ENCODE data around the gene COL18A1.

The COL18A1 gene

GRCh38 chr21:45403133-45403824 lies 1.7 kb upstream of the COL18A1 start:
- DNase-seq, result no peak

DNA sequence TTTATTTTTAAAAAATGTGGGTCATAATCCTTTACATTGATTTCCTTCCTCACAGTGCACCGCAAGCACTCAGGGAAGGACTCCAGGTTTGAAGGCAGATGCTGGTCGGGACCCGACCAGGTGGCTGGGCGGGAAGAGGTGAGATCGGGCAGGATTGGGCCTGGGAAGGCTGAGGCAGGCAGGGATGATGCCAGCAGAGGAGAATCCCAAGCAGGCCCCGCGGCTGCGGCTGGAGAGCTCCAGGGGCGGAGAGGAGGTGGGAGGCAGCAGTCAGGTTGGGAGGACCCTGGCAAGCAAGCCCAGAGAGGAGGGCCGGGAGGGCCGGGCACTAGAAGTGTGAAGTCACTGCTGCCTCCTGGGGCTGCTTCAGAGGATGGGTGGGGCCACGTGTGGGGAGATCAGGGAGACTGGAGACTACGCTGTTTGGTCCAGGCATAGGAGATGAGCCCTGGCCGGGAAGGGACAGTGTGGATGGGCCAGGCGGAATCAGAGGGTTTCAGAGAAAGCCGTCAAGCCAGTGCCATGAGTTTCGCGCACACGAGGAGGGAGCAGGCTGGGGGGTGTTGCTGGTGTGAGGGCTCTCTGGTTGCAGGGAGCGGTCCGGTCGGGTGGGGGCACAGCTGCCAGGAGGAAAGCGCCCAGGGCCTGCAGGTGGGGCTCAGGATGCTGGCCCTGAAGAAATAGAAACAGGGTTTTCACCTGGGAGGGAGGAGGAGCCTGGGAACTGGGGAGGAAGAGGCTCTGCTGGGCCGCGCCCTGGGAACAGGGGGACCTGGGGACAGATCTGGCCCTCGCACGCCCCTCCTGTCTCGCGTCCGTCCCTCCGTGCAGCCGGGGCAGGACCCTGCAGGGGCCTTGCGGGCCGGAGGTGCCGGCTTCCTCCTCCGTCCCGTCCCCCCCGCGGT lies 888 bp upstream of the COL18A1 start:
- no peak for DNase-seq

DNA sequence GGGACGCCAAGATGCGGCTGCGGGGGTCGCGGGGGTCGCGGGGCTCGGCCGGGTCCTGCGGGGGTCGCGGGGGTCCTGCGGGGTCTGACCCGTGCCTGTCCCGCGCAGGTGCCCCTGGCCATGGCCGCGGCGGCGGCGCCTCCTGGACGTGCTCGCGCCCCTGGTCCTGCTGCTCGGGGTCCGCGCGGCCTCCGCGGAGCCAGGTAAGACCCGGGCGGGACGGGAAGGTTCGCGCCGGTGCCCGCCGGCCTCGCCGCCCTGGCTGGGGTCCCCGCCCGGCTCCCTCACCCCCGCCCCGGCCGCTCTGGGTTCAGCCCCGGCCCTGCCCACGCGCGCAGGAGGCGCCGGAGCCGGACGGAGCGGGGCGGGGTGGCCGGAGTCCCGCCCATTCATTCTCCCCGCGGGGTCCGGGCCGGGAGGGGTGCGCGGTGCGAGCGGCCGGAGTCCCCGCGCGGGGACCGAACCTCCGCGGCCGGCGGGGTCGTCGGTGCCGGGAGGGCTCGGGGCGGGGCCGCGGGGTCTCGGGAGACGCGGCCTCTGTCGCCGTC lies 380 bp downstream of the COL18A1 start:
- no peak for DNase-seq

GRCh38 chr21:45405819-45406762 lies 1.1 kb downstream of the COL18A1 start:
- DNase-seq, result no peak

DNA sequence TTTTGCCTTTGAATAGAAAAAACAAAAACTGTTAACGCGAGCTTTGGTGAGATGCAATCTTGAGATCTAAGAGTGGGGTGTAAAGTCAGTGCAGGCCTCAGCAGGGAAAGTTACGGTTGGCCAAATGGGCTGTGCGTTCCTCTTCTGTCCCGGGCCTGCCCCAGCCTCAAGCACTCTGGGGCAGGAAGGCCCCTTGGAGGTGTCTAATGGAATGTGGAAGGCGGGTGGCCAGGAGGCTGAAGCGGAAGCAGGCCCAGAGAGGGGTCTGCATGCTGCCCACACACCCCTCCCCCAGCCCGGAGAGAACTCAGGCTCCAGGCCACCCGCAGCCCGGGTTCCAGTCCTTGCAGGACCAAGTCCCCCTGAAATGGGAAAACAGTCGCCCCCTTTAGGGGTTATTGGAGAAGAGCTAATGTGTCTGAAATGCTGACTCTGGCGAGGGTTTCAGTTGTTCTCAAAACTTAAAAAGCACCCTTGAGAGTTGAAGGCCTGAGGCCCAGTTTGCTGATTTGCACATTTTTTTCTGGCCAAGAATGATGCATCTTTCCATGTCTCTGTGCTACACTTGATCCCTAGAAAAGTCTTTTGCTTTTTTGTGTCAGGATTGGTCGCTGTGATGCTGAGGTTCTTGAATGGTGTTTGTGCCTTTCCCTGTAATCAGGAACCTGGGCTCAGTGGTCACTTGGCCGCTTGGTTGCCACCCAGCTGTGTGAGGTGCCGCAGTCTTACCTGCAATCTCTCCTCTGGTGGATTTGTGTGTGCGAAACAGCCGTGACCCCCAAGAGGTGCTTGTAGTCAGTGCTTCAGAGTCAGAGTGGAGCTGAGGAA lies 2.0 kb downstream of the COL18A1 start:
- DNase-seq, result no peak

GRCh38 chr21:45407629-45408247 lies 2.8 kb downstream of the COL18A1 start:
- DNase-seq, result no peak

DNA sequence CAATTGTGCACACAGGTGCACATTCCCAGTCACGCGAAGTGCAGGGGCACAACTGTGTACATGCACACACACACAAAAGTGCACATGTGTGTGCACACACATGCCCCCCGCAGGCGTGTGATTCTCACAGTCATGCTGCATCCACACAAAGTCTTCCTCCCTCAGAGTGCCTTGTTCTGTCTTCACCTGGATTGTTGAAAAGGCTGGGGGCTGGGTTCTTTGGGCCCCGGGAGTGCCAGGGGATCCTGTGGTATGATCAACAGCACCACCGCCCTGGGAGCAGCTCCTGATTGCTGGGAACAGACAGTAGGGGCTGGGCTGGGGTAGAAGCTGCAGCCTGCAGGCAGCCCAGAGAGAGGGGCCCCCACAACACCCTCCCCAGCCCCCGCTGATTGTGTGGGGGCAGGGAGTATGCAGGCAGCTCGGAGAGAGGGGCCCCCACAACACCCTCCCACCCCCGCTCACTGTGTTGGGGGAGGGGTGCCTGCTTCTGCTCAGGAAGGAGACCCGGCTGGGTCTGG lies 3.4 kb downstream of the COL18A1 start:
- DNase-seq, result no peak

- DNase-seq, result no peak
Observed at GRCh38 chr21:45408801-45409261, 3.9 kb downstream of the COL18A1 start.

DNA sequence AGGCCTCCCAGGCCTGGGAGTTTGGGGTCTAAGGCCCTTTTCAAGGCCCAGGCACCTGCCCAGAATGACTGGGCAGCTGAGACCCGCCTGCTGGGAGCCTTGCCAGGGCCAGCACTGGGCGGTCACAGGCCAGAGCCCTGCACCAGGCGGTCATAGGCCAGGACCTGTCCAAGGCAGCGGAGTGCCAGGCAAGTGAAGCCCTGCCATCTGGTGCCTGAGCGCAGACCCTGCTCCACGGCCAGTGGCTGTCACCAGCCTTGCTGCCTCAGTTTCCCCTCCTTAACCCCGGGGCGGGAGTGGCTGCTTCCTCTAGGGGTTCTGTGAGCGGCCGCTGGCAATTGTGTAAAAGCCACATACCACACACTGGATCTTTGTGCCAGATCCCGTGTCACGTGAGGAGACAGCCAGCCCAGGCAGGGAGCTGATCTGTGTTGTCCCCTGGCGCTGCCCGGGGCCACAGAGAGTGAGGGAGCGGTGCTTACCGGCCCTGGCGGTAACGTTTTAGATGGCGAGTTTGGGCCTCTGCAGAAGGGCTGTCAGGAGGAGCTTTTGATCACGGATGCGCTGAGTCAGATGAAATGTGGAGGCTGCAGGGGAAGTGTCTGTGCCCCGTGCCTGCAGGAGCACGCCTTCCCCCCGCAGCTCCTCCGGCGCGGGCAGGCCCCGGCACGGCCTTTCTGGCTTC lies 4.6 kb downstream of the COL18A1 start:
- no peak for DNase-seq

DNA sequence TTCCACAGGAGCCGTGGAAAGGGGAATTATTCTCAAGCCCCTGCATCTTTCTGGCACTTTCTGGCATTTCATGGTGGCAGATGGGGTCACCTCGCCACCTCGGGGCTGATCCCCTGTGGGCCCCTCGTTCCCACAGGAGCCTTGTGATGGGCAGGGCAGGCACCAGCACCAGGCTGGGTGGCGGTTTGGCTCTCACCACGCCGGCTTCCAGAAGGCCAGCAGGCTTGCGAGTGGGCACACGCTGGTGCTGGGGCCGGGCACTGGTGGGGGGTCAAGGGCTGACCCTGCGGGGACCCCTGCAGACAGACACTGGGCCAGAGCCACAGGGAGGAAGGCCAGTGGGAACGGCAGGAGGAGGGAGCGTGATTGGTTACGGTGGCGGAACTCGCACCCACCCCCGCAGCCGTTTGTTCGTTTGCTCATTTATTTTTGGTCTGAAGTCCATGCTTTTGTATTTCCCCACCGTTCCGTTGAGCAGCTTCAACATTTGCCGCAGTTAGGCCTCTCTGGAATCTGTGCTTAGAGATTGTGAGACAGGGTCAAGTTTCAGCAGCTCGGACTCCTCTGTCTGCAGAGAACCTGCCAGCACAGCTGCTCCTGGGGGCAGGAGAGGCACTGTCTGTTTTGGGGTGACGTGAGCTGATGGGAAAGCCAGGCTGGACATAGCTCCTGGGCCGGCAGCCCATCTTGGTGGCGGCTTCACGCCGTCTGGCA lies 5.3 kb downstream of the COL18A1 start:
- no peak for DNase-seq

DNA sequence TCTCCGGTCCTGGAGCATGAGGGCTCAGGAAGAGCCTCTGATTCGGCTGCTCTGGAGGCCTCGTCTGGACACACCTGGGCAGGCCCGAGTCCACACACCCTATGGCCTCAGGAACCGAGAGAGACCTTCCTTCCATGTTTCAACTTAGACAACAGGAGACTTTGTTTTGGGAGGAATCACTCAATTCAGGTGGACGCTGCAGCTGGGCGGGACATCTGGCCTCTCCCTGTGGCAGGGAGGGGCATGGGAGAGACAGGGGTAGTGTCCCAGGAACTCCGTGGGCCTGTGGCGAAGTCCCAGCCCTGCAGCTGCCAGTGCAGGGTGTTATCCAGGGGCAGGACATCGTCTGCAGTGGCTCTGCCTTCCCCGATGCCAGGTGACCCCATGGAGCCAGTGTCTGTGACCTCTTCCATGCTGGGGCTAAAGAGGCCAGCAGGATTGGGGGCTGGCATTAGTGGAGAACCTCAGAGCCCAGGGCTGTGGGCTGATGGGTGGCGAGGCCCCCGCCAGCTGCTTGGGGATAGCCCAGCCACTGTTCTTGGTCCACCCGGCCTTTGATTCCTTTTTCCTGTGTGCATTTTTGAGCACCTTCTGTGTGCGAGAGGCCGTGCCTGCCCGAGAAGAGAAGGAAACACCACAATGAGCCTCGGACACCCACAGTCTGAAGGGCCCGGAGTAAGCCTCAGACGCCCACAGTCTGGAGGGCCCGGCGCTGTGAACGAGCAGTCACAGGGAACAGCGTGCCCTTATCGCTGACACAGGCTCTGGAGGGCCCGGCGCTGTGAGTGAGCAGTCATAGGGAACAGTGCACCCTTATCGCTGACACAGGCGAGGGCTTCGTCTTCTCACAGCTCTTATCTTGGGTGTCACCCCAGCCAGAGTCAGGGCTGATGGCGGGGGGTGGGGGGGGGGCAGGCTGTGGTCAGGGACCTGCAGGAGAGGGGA lies 6.2 kb downstream of the COL18A1 start:
- DNase-seq, result no peak

- DNase-seq, result no peak
Observed at GRCh38 chr21:45411810-45412206, 6.8 kb downstream of the COL18A1 start.

- no peak for DNase-seq
Observed at GRCh38 chr21:45412491-45412890, 7.5 kb downstream of the COL18A1 start.

DNA sequence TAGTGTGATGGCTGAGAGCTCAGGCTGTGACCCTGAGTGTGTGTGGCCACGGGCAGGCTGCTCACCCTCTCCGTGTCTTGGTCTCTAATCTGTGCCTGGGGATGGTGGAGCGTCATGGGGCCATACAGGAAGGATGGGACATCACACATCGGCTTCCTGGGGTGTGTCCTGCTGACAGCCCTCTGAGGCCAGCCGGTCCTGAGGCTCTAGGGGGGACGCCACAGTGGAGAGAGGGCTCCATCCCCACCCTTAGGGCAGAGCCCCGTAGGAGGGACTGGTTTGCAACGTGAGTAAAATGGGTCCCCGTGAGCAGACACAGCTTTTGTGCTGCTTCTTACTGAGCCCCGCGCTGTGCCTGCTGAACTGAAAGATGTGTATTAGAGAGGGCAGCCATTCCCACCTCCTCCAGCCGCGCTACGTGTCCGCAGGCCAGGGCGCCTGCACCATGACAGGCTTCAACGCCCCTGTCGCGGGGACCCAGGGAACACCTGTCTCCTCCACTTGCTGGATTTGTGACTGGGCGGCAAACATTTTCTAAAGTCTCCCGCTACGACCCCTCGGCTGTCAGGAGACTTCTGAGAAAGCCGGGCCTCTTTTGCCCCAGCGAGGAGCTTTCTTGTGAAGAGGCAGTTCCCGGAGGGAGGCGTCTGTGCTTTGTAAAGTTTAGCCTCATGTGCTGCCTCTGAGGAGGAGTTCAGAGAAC lies 8.1 kb downstream of the COL18A1 start:
- no peak for DNase-seq

DNA sequence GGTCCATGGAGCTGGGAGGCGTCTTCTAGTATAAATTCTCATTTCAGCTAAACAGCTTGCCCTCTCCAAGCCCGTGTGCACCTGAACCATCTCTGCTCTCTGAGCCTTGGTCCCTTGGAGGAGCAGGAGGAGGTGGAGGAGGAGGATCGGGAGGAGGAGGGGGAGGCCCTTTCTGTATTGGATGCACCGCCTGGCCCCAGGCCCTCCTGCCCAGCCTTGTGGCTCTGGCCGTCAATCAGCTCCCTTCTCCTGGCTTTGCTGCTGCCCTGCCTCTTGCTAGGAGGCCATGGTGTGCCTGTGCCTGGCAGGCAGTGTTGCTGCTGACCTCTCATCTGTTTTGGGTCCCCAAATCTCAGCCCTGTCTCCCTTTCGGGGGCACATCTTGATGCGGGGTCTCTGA lies 9.0 kb downstream of the COL18A1 start:
- no peak for DNase-seq

- DNase-seq, result no peak
Observed at GRCh38 chr21:45414396-45415187, 9.6 kb downstream of the COL18A1 start.
